Keratinocyte (primary cell): ENCODE data around the gene C20orf144. TPM values are rescaled to one million over a fixed set of nuclear protein-coding genes. Genes with fewer than 3 reads are reported as not detected.

Source experiments
- DNase-seq: peaks from one replicate; pipeline ENCODE4 v3.0.0-alpha.2; 2011; ENCODE audit warnings: low read depth, missing footprints, low spot score
- FAIRE-seq: peaks from 2 replicates; lab custom pipeline; 2011; peaks lifted over from hg19 to GRCh38; lab: Jason Lieb, UNC
- H2AFZ ChIP-seq: 2 replicates; pipeline ENCODE4 v1.6.0; 2012; ENCODE audit warnings: low read length, control low read depth, inconsistent platforms; ENCODE audit not compliant: control insufficient read depth
- H3K27ac ChIP-seq: 2 replicates; pipeline ENCODE4 v1.5.1; 2011; ENCODE audit warnings: low read length; ENCODE audit not compliant: control insufficient read depth, insufficient read depth
- H3K27me3 ChIP-seq: 3 replicates; pipeline ENCODE4 v1.6.0; 2011; ENCODE audit warnings: low read length; ENCODE audit not compliant: control insufficient read depth, insufficient read depth; ENCODE audit errors: extremely low read depth
- H3K36me3 ChIP-seq, 2 experiments: 2 replicates in 1 of 2; 3 replicates in 1 of 2; pipeline ENCODE4 v1.5.1; 2011; ENCODE audit warnings: low read length in 2 of 2, mild to moderate bottlenecking in 1 of 2; ENCODE audit not compliant: control insufficient read depth in 2 of 2, insufficient read depth in 2 of 2; ENCODE audit errors: extremely low read depth in 1 of 2
- H3K4me1 ChIP-seq: 3 replicates; pipeline ENCODE4 v1.5.1; 2011; ENCODE audit warnings: low read length; ENCODE audit not compliant: control insufficient read depth, insufficient read depth; ENCODE audit errors: extremely low read depth
- H3K4me2 ChIP-seq: 3 replicates; pipeline ENCODE4 v1.6.0; 2011; ENCODE audit warnings: low read depth, low read length; ENCODE audit not compliant: control insufficient read depth, insufficient read depth; ENCODE audit errors: extremely low read depth
- H3K4me3 ChIP-seq, 3 experiments: fragments of 200-600 bp in 1 of 3; sonication (generic) in 1 of 3; 2 replicates in 2 of 3; 3 replicates in 1 of 3; pipeline ENCODE4 v1.5.1; 2011 to 2016; ENCODE audit warnings: low read length in 3 of 3, mild to moderate bottlenecking in 3 of 3, control low read depth in 2 of 3, inconsistent platforms in 1 of 3, low read depth in 1 of 3, mixed read lengths in 1 of 3, mixed run types in 1 of 3, moderate library complexity in 1 of 3; ENCODE audit not compliant: control insufficient read depth in 2 of 3, insufficient read depth in 2 of 3; ENCODE audit errors: extremely low read depth in 1 of 3
- H3K79me2 ChIP-seq: 2 replicates; pipeline ENCODE4 v1.6.0; 2012; ENCODE audit warnings: low read length; ENCODE audit not compliant: control insufficient read depth, insufficient read depth
- H3K9ac ChIP-seq: 3 replicates; pipeline ENCODE4 v1.6.0; 2011; ENCODE audit warnings: low read length; ENCODE audit not compliant: control insufficient read depth, insufficient read depth; ENCODE audit errors: extremely low read depth
- H3K9me1 ChIP-seq: 3 replicates; pipeline ENCODE4 v1.6.0; 2011; ENCODE audit warnings: low read length; ENCODE audit not compliant: control insufficient read depth, insufficient read depth; ENCODE audit errors: extremely low read depth
- H3K9me3 ChIP-seq: 2 replicates; pipeline ENCODE4 v1.5.1; 2012; ENCODE audit warnings: low read depth, low read length; ENCODE audit not compliant: control insufficient read depth
- H4K20me1 ChIP-seq: 3 replicates; pipeline ENCODE4 v1.6.0; 2011; ENCODE audit warnings: low read length; ENCODE audit not compliant: control insufficient read depth, insufficient read depth; ENCODE audit errors: extremely low read depth
- CTCF ChIP-seq, 3 experiments: IDR thresholded peaks in 1 of 3; conservative IDR thresholded peaks in 1 of 3; optimal IDR thresholded peaks in 1 of 3; 2 replicates in 2 of 3; 3 replicates in 1 of 3; pipeline versions ENCODE3 to v1.5.1; 2011; ENCODE audit warnings: low read length in 3 of 3, mild to moderate bottlenecking in 3 of 3, moderate library complexity in 2 of 3, control low read depth in 1 of 3, inconsistent platforms in 1 of 3; ENCODE audit not compliant: insufficient read depth in 2 of 3; ENCODE audit errors: extremely low read depth in 1 of 3
- EZH2 ChIP-seq: IDR thresholded peaks from one replicate; pipeline ENCODE4 v1.6.1; 2012; ENCODE audit warnings: inconsistent platforms, mild to moderate bottlenecking, low read length, moderate library complexity
- dilution Hi-C: fragments of 300-500 bp; cut with MboI; formaldehyde crosslinking; loops from one replicate; pipeline ENCODE4 v1.7.0; 2020; ENCODE audit warnings: low sequenced_read_pairs; ENCODE audit not compliant: extremely low pct_ligation_motif_present
- polyA plus RNA-seq, 5 experiments: library from polyadenylated mRNA; depleted of rRNA in 3 of 5; stranded (reverse) in 3 of 5; stranded (forward) in 1 of 5; unstranded in 1 of 5; fragments of >200 nt; gene quantifications; 1 replicate in 1 of 5; 2 replicates in 3 of 5; 3 replicates in 1 of 5; pipeline versions ENCODE4 v1.2.1 to v1.2.3, GENCODE V29; 2011 to 2012; ENCODE audit warnings: missing spikeins in 2 of 5, low read depth in 1 of 5, low replicate concordance in 1 of 5

Gene C20orf144
- polyA plus RNA-seq, 1 donor (not counting 4 experiments of a cell fraction or from before 2014, with no cell fraction given) = 0.03 TPM

- Histone ChIP-seq H3K4me1 (no peaks in the 10 kb centered on the region), H3K27ac (no peak overlapping the region), H3K4me2 (no peak overlapping the region), H3K27me3 (no peaks in the 10 kb centered on the region), H2AFZ (no peak overlapping the region), H3K4me3 (no peak overlapping the region), H4K20me1 (no peaks in the 10 kb centered on the region), H3K9me3 (no peaks in the 10 kb centered on the region), H3K36me3 (peaks cover 9 to 12% of the 10 kb centered on the region in 2 experiments), H3K9ac (no peak overlapping the region), H3K79me2 (no peaks in the 10 kb centered on the region), H3K9me1 (no peaks in the 10 kb centered on the region)
- no peak for DNase-seq
- dilution Hi-C loops = no loop called here
- TF ChIP-seq EZH2 = no peak
- TF ChIP-seq CTCF (optimal IDR thresholded peaks at IDR 0.05 in 1 of 3, IDR thresholded peaks at IDR 0.05 in 1 of 3, conservative IDR thresholded peaks at IDR 0.05 in 1 of 3; ENCODE audit: extremely low read depth in 1 of 3, insufficient read depth in 2 of 3, low read length in 3 of 3) = no peak
- no peak for FAIRE-seq
Measured at GRCh38 chr20:33622705-33623365, 39.3 kb upstream of the C20orf144 start.

- H3K27ac ChIP-seq = no peak overlapping the region
- H3K27me3 ChIP-seq = no peaks in the 10 kb centered on the region
- no peaks in the 10 kb centered on the region for H3K4me1 ChIP-seq
- no peaks in the 10 kb centered on the region for H3K79me2 ChIP-seq
- no peaks in the 10 kb centered on the region for H4K20me1 ChIP-seq
- no peak overlapping the region for H3K9ac ChIP-seq
- FAIRE-seq = no peak
- H3K36me3 ChIP-seq = peaks cover 12 to 18% of the 10 kb centered on the region in 2 experiments
- H2AFZ ChIP-seq = no peak overlapping the region
- H3K9me3 ChIP-seq = no peaks in the 10 kb centered on the region
- no peak overlapping the region for H3K4me2 ChIP-seq
- no peak for DNase-seq
- dilution Hi-C loops = no loop called here
- no peak for TF ChIP-seq CTCF (optimal IDR thresholded peaks at IDR 0.05 in 1 of 3, IDR thresholded peaks at IDR 0.05 in 1 of 3, conservative IDR thresholded peaks at IDR 0.05 in 1 of 3; ENCODE audit: extremely low read depth in 1 of 3, insufficient read depth in 2 of 3, low read length in 3 of 3)
- no peak for TF ChIP-seq EZH2
- no peaks in the 10 kb centered on the region for H3K9me1 ChIP-seq
- no peak overlapping the region for H3K4me3 ChIP-seq
Measured at GRCh38 chr20:33624399-33624798, 37.7 kb upstream of the C20orf144 start.
